HG03039 (cell line): ENCODE data around the gene MRPS18A.
A peak's percentile ranks its signal among the peaks of the same experiment; 100 is the strongest.

ENCODE experiments used
- ATAC-seq: cut with Tn5 transposase; IDR thresholded peaks from one replicate; pipeline ENCODE4 v1.9.1; 2021; ENCODE audit warnings: mild to moderate bottlenecking, moderate library complexity; ENCODE audit not compliant: unreplicated experiment

MRPS18A gene

GRCh38 chr6:43687437-43688347 is at the start of gene MRPS18A:
Gene MRPS18A, minus strand, starts transcription at chr6:43687791. Its CDS starts 12 bp downstream, at chr6:43687779.
- ATAC-seq = peak; percentile 86

GRCh38 chr6:43736844-43737243 is 49.3 kb upstream of the MRPS18A start:
- ATAC-seq = no peak

DNA sequence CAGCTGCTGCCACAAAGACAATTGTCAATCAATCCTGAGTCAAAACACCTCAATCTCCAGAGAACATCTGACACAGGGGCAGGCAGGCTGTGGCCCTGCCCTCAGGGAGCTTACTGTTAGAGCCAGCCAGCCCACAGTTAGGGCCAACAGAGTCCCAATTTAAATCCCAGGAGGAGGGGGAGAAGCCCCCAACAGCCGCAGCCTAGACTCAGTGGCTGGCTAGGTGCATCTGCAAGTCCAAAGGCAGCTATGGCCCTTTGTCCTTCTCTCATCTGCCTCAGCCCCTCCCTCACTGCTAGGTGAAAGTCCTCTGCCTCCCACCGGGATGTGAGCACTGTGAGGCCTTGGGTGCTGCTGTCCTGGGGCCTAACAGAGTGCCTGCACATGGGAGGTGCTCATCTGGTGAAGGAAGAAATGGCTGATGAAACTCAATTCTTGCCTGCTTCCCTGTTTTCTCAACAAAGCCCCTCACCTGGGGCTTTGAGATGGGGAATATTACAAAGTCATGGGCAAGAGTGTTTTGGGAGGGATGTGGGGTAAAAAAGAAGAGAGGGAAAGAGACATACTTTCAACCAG is 48.7 kb upstream of the MRPS18A start:
- no peak for ATAC-seq

DNA sequence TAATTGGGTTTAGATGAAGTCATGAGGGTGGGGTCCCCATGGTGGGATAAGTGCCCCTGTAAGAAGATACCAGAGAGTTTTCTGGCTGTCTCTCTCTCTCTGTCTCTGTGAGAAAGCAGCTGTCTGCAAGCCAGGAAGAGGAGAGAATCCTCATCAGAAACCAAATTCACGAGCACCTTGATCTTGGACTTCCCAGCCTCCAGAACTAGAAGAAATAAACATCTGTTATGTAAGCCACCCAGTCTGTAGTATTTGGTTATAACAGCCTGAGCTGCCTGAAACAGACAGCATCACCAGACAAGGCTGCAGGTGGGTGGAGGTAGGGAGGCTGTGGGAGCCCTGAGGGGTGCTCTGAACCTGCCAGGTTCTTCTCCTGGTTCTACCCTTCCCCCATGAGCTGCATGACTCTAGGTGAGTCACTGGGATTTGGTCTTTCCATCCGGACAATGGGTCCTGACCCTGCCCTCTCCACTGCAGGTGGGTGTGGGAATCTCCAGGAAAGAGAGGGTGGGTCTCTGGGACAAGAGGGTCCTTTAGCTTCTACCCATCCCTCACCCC is 48.1 kb upstream of the MRPS18A start:
- no peak for ATAC-seq

- no peak for ATAC-seq
These were observed 46.7 kb upstream of the MRPS18A start for GRCh38 chr6:43734294-43734665.

DNA sequence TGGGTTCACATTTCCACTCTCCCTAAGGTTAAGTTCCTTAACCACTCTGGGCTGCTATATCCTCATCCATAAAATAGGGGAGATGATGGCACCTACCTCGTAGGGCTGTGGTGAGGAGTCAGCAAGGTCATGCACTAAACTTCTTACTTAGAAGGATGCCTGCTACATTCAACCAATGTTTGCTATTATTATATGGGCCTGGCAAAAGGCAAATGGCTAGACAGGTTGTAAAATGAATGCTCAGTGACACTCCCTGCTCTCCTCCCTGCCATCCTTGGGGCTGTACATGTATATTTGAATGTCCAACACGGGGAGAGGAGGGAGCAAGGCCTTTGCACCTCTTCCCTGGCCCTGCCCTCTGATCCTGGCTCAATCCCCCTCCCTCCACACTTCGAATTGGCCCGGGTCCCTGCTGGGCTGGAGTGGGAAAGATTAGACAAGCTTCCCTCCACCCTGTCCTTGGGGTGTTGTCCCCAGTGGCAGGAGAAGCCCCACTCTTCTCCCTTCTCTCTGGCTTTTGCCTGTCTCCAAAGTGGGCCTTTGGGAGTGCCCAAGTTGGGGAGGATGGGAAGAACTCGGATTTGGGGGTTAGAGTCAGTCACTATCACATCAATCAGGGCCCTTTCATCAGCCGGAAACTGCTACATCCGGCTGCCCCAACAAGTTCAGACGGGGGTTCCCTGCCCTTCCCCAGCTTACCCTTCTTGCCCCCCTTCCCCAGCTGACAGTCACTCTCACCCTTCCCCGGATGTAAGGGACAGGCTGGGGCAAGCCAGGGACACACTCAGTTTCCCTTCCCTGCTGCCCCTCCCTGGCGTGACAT is 46.1 kb upstream of the MRPS18A start:
- ATAC-seq = no peak

GRCh38 chr6:43730634-43731033 is 43.0 kb upstream of the MRPS18A start:
- no peak for ATAC-seq

- no peak for ATAC-seq
These were observed 41.9 kb upstream of the MRPS18A start for GRCh38 chr6:43729537-43729936.

GRCh38 chr6:43728586-43728985 is 41.0 kb upstream of the MRPS18A start:
- ATAC-seq = no peak

- no peak for ATAC-seq
These were observed 40.0 kb upstream of the MRPS18A start for GRCh38 chr6:43727634-43728033.

- no peak for ATAC-seq
These were observed 38.3 kb upstream of the MRPS18A start for GRCh38 chr6:43725643-43726580.

GRCh38 chr6:43724914-43725642 is 37.5 kb upstream of the MRPS18A start:
- ATAC-seq = no peak

- ATAC-seq = no peak
These were observed 36.8 kb upstream of the MRPS18A start for GRCh38 chr6:43724354-43724753.

GRCh38 chr6:43723737-43724295 is 36.2 kb upstream of the MRPS18A start:
- ATAC-seq = no peak

DNA sequence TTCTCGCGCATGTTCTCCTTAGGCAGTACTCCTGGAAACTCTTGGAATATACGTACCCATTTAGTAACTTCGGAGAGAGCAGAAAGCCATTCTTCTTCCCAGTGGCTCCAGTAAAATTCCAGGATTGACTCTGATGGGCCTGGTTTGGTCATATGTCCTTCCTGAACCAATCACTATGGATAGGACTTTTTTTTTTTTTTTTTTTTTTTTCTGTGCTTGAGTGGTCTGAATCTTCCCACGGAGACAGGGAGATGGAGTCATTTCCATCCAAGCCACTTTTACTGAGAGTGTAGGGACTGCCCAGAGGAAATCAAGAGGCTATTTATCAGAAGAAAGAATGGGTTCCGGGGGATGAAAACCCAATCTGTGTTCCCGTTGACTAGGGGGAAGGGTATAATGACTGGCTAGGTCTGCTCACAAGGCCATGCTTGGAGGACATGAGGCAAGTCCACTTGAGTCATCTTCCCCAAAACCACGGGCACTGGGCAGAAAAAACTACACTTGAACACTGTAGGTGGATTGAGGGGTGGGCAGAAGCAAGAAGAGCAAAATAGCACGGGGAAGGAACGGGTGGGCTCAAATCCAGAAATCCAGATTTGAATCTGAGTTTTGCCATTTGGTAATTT is 35.4 kb upstream of the MRPS18A start:
- no peak for ATAC-seq

DNA sequence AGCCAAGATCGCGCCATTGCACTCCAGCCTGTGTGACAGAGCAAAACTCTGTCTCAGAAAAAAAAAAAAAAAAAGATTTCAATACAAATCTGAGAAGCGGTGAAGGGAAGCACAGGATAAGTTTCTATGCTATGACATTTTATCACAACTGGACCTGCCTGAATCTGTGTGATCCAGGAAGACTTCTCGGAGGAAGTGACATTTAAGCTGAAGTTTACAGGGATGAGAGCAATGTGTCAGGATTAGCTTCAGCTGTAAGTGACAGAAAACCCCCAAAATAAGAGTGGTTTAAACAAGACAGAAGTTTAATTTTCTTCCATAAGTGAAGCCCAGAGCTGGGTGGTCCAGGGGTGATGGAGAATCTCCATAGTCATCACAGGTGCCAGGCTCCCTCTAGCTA is 33.4 kb upstream of the MRPS18A start:
- ATAC-seq = no peak

DNA sequence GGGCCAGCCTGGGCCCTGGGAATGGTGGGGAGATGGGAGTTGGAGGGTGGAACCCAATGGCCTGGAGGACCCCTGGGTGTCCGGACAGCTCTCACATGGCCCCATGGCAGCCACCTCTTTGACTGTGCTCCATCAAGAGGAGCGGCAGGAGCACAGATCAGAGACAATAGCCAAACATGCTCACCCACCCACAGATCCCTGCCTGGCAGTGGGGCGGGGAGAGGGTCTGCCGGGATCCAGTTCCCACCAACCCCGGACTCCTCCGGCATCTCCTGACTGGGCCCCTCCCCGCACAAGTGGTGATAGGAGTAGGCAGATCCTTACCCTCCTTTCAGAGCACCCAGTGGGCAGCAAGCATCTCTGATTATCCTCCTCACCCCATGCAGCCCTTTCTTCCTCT is 31.9 kb upstream of the MRPS18A start:
- no peak for ATAC-seq

DNA sequence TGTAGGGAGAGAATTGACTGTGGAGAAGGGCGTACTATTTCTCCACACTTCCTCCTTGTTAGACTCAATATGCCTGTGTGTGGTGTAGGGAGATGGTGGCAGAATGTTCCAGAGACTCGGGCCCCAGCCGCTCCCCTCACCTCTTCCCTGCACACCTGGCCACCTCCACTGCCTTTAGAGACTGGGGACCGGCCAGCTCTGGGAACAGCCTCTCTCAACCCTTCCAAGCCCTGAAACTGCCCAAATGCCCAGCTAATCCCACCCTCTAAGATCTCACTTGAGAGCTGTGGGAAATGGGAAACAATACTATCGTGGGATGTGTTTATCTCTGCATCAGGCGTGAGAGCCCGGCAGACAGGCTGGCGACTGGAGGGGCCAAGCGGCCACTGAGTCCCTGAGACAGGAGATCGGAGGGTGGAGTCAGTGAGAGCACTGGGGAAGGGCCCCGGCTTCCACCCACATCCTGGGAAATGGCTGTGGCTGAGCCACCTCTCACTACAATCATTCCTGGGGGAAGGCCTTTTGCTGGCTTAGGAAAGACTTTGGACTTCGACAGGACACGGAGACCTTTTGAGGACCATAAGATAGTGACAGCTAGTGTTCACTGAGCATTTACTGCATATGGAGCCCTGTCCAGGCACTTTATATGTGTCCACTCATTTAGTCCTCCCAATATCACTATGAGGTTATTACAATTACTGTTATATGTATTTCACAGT is 31.0 kb upstream of the MRPS18A start:
- ATAC-seq = no peak
